Ishikawa (cell line): ENCODE data around the gene E2F2.
A peak's percentile ranks its signal among the peaks of the same experiment; 100 is the strongest.

Experiments used
- CEBPB ChIP-seq: IDR thresholded peaks from 2 replicates; pipeline ENCODE4 v1.6.1; 2012
- CREB1 ChIP-seq: IDR thresholded peaks from 2 replicates; pipeline ENCODE4 v1.6.1; 2012; ENCODE audit warnings: low read depth
- EGR1 ChIP-seq: IDR thresholded peaks from 2 replicates; pipeline ENCODE4 v1.6.1; 2012
- EP300 ChIP-seq: IDR thresholded peaks from 2 replicates; pipeline ENCODE4 v1.6.1; 2012; ENCODE audit warnings: borderline replicate concordance
- MAX ChIP-seq: IDR thresholded peaks from 2 replicates; pipeline ENCODE4 v1.6.1; 2012
- RAD21 ChIP-seq: IDR thresholded peaks from 2 replicates; pipeline ENCODE4 v1.6.1; 2012; ENCODE audit warnings: low read depth
- REST ChIP-seq: IDR thresholded peaks from 2 replicates; pipeline ENCODE4 v1.6.1; 2012; ENCODE audit warnings: low read depth, mild to moderate bottlenecking
- TAF1 ChIP-seq: IDR thresholded peaks from 2 replicates; pipeline ENCODE4 v1.6.1; 2012; ENCODE audit warnings: low read depth, mild to moderate bottlenecking
- TCF12 ChIP-seq: IDR thresholded peaks from 2 replicates; pipeline ENCODE4 v1.6.1; 2012; ENCODE audit warnings: low read depth
- TEAD4 ChIP-seq: IDR thresholded peaks from 2 replicates; pipeline ENCODE4 v1.6.1; 2012
- USF1 ChIP-seq: IDR thresholded peaks from 2 replicates; pipeline ENCODE4 v1.6.1; 2012
- YY1 ChIP-seq: IDR thresholded peaks from 2 replicates; pipeline ENCODE4 v1.6.1; 2012; ENCODE audit warnings: low read depth
- ZBTB7A ChIP-seq: IDR thresholded peaks from 2 replicates; pipeline ENCODE4 v1.6.1; 2012; ENCODE audit warnings: low read depth

GRCh38 chr1:23528250-23528978, 2.6 kb downstream of the E2F2 start:
- TF ChIP-seq EP300: 0 out of 2 replicates have a peak, but pooled peaks have one; percentile 26
- TF ChIP-seq YY1: no peak
- no peak for TF ChIP-seq REST
- no peak for TF ChIP-seq EGR1
- TF ChIP-seq MAX: peak; percentile 58; the same call in 1 of the 2 replicates
- no peak for TF ChIP-seq TAF1
- no peak for TF ChIP-seq RAD21
- no peak for TF ChIP-seq ZBTB7A
- TF ChIP-seq USF1: no peak
- TF ChIP-seq CREB1: no peak
- peak; percentile 25; the same call in 1 of the 2 replicates for TF ChIP-seq TCF12
- TF ChIP-seq TEAD4: no peak
- no peak for TF ChIP-seq CEBPB
